GM12874 (cell line): Measurements from ENCODE around the gene MTMR3.

ENCODE experiments used
- TF ChIP-seq, protein P1 (sequence below): IDR thresholded peaks from 2 replicates; pipeline ENCODE4 v1.5.1; 2011; ENCODE audit warnings: low read depth, mild to moderate bottlenecking, control low read depth, low read length, moderate library complexity; ENCODE audit not compliant: insufficient read depth

MTMR3 gene

GRCh38 chr22:29872989-29873388 is 10.0 kb upstream of the MTMR3 start:
- TF ChIP-seq, protein P1, sequence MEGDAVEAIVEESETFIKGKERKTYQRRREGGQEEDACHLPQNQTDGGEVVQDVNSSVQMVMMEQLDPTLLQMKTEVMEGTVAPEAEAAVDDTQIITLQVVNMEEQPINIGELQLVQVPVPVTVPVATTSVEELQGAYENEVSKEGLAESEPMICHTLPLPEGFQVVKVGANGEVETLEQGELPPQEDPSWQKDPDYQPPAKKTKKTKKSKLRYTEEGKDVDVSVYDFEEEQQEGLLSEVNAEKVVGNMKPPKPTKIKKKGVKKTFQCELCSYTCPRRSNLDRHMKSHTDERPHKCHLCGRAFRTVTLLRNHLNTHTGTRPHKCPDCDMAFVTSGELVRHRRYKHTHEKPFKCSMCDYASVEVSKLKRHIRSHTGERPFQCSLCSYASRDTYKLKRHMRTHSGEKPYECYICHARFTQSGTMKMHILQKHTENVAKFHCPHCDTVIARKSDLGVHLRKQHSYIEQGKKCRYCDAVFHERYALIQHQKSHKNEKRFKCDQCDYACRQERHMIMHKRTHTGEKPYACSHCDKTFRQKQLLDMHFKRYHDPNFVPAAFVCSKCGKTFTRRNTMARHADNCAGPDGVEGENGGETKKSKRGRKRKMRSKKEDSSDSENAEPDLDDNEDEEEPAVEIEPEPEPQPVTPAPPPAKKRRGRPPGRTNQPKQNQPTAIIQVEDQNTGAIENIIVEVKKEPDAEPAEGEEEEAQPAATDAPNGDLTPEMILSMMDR, result no peak

DNA sequence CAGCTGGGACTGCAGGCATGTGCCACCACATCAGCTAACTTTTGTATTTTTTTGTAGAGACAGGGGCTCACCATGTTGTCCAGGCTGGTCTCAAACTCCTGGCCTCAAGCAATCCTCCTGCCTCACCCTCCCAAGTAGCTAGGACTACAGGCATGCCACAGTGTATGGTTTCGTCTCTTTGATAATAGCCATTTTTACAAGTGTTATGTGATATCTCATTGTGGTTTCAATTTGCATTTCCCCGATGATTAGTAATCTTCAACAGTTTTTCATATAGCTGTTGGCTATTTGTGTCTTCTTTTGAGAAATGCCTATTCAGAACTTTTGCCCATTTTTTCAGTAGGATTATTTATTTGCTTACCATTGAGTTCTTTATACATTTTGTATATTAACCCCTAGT is 9.0 kb upstream of the MTMR3 start:
- TF ChIP-seq, protein P1, result no peak

GRCh38 chr22:29877620-29878019 is 5.4 kb upstream of the MTMR3 start:
- TF ChIP-seq, protein P1, result no peak

- TF ChIP-seq, protein P1, result no peak
These were observed 3.2 kb upstream of the MTMR3 start for GRCh38 chr22:29879753-29880152.

- TF ChIP-seq, protein P1, result no peak
These were observed 294 bp upstream of the MTMR3 start for GRCh38 chr22:29882716-29883044.

DNA sequence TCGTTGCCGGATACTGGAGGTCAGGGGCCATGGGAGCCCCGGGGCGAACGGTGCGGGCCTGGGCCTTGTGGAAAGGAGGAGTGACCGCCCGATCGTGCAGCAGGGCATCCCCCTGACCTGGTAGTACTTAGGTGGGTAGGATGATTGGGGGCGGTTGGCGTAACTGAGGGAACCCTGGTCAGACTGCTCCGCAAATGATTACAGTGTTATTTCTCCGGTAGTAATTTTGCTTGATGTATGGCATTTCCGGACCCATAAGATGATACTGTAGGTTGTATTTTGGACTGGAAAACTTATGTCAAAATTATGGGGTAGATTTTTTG is 762 bp downstream of the MTMR3 start:
- TF ChIP-seq, protein P1, result no peak

- TF ChIP-seq, protein P1, result no peak
These were observed 2.6 kb downstream of the MTMR3 start for GRCh38 chr22:29885610-29886009.

DNA sequence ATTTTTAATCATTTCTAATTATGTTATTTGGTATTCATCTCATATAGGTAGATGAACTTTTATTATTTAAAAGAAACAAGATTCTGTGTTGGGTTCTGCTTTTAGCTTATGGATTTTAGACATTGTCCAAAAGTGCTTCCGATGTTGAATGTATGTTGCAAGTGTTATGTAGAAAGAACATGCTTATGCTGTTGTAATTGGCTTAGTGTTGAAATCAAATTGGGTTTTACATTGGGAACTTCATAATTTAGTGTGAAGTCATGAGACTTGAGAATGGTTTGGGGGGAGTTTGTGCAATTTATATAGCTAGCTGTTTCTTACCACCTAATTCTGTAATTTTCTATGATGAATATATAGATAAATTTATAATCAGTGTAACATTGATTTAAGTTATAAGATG is 3.6 kb downstream of the MTMR3 start:
- TF ChIP-seq, protein P1, result no peak
